Cerebellar nuclear complex (tissue), 1 donor: Measurements from ENCODE around the gene ZNF519.
"Not testable (repeated sequence)": the region's sequence is repeated elsewhere in the genome, so short reads cannot be mapped to it uniquely, and the experiment has no call there.

Experiments
- DNase-seq, 2 experiments: peaks; one replicate each; lab custom pipeline; 2025; lab: John Stamatoyannopoulos, UW

Gene ZNF519

DNA sequence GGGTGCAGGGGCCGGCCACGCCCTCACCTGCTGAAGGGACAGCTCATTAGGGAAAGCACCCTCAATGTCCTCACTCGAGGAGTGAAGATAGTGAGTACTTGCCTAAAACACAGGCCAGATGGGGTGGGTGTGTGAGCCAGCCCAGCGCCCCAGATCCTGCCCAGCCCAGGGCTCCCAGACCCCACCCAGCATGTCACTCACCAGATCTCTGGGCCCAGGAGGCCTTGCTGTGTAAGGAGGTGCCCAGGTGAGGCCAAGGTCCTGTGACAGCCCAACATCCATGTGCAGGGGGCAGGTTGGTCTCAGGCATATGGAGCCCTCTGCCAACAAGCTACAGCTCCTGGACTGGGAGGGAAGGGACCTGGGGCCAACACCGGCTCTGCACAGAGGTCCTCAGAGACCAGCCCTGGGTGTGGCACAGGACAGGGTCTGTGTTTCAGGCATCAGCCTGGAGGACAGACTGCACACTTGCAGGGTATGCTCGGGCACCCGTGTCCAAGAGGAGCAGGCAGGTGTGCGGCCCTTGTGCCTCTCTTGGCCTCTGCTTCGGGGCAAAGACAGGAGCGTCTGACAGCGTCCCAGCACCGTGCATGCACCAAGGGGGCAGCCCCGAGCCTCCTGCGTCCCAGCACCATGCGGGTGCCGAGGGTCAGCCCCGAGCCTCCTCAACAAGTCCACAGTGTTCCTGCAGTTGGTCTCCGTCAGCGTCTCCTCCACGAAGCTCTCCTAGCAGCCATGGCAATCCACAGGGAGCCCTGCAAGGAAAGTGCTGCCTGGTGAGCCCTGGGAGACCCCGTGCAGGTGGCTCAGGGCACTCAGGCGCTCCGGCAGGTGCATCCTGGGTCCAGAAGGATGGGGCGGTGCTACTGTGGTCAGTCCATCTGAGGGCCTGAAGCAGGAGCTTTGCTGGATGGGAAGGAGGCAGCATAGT is 16.0 kb upstream of the ZNF519 start:
- DNase-seq, result not testable (repeated sequence)

DNA sequence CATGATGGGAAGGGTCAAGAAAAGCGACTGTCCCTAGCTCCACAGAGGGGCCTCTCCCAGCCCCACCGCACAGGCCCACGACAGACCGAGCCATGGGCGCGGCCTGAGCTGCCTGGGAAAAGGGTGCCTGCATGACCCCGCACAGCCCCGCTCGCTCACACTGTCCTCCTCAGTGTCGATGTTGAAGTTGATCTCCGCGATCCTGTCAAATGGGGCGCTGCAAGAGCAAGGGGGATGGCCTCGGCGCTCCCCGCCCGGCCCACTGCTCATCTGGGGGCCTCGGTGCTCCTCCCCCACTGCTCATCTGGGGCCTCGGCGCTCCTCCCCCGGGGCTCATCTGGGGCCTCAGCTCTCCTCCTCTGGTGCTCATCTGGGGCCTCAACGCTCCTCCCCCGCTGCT is 14.5 kb upstream of the ZNF519 start:
- DNase-seq, result not testable (repeated sequence)

DNA sequence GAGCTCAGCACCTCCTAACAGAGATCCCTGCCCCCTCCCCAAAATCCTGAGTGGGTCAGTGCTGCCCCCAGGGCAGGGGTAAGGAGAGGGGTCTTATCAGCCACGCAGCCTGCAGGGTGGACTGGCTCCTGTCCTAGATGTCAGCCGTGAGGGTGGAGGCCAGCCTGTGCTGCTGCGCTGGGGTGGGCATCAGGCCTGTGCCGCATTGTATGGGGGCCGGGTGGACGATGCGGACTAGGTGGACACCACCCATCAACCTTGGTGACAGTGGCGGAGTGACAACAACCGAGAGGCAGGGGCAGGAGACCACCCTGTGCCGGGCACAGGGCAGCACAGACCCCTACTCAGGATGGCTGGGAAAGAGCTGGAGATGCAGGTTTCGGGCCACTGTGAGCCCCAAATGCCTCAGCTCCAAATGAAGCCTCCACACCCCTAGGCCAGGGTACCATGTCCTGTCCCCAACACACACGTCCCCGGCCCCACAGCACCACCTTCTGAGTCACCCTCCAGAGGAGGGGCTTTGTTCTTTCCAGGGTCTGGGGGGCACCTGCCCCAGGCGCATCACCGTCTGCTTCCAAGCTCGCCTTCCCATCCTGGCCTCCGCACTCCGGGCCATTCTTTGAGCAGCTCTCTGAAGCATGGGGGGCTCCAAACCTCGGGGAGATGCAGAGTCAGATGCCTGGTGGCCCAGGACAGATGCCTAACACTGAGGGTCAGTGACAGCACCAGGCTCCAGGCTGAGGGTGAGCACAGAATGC is 13.5 kb upstream of the ZNF519 start:
- DNase-seq, result not testable (repeated sequence)

DNA sequence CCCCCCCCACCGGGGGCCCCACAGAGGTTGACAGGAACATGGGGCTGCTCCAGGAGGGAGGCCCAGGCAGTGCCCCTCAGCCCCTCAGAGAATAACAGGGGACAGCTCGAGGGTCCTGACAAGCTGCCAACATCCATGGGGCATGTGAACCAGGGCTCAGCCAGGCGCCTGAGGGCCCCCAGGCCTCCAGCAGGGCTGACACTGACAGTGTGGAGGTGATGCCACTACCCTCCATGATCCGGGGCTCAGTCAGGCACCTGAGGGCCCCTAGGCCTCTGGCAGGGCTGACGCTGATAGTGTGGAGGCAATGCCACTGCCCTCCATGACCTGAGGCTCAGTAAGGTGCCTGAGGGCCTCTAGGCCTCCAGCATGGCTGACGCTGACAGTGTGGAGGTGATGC is 12.8 kb upstream of the ZNF519 start:
- not testable (repeated sequence) for DNase-seq

DNA sequence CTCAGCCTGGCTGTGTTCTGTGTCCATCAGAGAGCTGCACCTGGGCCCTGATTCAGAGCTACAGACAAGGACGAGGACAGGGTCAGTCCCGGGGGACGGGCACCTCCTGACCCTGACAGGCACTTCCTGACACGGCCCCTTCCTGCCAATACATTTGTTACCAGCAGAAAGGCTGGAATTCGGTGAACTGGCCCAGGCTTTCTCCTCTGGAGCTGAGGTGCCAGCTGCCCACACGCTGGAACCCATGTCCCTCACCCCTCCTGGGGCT is 12.3 kb upstream of the ZNF519 start:
- no peak for DNase-seq

DNA sequence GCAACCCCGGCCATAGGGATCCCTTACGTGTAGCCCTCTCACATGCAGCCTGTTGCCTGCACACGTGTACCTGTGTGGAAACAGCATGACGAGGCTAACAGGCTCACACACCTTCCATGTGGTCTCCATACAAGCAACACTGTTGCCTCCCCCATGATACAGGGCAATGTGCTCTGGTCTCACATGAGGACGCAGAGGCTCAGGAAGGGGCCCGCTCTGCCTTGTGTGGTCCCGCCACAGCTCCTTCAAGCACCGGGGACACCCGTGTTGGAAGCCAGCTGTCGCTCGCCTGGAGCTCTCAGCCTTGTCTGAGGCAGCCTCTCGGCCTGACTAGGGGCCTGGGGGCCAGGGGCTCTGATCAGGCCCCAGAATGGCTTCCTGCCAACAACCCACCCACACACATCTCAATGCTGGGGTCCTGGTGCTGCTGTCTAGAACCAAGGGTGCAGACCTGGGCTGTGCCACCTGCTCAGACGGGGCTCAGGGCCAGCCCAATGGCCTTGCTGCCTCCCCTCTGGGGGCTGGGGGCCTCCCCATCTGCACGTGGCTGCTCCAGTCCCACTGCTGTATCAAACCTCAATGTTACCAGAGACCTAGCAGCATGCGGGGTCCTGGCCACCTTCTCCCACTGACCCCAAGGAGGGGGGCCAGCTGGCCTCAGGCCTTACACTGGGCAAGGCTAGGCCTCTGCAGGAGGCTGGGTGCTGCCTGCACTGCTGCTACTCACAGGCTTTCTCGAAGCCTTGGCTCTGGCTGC is 11.8 kb upstream of the ZNF519 start:
- not testable (repeated sequence) for DNase-seq

DNA sequence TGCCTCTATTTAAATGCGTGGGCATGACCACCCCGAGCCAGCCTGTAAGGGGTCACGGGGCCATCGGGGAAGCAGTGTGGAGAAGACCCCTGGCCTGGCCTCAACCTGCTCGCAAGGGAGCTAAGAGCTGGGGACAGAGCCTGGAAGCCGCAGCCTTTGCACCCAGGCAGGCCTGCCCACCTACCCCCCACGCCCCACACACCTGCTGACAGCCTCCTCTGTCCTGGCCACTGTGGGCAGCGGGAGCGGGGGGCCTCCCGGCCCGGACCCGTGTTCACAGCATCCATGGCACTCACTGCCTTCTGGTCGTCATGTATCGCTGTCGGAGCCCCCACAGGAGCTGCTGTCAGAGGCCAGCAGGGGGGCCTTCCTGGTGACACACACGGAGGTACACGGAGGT is 11.2 kb upstream of the ZNF519 start:
- DNase-seq, result not testable (repeated sequence)

DNA sequence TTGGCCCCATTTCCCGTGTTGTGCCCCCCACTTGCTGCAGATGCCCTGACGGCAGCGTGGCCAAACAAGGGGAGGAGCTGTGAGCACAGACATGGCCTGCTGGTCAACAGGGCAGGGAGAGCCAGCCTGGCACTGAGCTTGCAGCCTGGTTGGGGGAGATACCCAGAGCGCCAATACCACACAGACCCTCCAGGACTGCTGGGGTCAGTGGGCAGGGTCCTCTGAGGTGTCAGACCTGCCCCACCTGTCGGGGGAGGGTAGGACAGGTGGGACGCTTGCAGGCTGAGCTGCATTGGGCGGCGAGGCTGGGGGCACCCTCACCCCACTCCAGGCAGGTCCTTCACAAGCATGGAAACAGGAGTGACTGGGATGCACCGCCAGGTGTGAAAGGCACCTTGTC is 9.9 kb upstream of the ZNF519 start:
- DNase-seq, result not testable (repeated sequence)

DNA sequence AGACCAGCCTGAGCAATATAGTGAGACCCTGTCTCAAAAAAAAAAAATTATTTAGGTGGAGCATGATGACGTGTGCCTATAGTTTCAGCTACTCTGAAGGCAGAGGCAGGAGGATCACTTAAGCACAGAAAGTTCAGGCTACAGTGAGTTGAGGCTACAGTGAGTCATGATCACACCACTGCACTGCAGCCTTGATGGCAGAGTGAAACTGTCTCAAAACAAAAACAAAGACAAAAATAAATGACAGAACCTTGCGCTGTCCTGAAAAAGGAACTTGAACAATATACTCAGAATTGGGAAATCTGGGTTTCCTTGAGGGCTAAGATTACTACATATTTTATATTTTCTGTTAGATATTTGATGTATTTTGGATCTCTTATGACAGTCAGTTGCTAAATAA is 7.3 kb upstream of the ZNF519 start:
- DNase-seq, result not testable (repeated sequence)

DNA sequence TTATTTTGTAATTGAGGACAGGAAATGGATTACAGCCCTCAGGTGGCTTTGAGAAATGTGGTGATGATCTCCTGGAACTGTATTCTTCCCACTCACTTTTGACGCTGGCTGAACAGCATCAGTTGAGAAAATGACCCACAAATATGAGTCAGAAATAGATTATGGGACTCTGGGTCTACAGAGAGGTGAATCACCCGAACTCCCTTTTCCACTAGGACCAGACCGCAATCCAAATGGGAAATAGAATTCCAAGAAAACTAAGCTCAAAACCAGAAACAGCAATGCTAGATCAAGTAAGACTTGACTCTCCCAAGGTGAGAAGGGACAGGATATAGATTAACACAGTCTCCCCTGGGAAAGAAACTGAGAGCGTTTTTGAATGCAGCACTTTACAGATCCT is 5.7 kb upstream of the ZNF519 start:
- DNase-seq, result not testable (repeated sequence)

DNA sequence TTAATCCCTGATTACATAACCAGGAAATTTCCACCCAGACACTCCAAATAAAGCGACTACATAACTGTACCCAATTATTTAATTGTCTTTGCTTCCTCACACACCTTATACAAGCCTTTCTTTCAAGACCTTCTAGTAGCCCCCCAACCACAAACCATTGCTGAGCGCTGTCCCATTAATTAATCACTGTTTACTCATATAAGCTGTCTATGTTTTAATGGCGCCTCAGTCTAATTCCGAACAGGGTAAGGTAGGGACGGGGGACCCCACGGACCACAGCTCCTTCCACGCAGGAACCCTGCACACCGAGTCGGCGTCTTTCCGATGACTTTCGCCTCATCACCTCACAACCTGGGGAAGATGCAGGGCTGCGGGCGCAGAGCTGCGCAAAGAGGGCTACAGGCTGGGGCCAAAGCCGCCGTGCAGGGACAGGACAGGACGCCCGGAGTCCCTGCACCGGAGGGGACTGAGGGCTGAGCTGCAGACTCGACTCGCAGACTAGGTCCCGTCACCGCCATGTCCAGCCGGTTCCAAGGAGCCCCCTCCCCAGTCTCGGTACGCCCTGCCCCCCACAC is 452 bp downstream of the ZNF519 start:
- not testable (repeated sequence) for DNase-seq

DNA sequence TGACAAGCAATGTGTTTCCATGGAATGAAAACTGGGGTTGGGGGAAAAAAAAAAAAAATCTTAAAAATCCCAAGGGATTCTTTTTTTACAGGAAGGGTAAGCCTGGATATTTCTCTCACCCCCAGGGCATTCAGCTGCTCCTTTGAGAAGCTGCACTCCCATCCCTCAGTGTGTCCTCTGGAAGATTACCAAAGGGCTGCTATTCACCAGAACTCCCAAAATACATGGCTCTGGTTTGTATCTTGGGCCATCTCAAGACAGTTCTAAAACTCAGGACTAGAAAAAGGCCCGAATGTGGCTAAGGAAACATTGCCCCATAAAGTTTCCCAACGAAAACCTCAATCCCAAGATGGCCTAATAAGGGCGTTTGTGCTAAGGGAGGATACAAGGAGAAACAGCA is 1.4 kb downstream of the ZNF519 start:
- DNase-seq, result not testable (repeated sequence)

DNA sequence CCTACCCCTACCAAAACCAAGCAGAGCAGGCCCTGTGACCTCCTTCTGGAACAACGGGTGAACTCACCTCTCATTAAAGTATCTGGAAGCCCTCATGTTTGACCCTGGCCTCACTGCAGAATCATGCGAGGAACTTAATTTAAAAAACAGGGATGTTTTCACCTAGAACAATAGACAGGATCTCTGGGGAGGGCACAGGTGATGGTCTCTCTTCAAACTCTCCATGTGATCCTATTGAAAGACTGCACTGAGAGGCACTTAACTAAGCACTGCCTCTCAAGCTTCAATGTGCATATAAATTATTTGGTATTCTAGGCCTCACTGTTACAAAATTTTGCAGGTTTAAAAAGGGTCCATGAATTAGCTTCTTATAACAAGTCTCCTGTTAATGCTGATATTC is 7.5 kb downstream of the ZNF519 start:
- DNase-seq, result no peak

DNA sequence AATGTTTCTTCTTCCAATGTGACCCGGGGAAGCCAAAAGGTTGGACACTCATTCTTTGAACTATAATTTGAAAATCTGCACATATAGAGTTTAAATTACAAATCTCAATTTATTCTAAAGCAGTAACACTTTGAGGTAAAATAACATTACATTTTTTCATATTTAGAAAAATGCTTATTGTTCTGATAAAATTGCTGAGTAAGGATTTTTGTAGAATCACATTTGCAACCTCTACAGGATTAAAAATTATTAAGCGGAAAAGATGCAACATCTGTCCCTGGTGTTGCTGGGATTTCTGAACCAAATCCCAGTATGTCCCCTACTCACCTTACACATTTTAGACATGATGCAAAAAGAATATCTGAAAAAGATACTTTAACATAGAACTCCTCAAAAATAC is 10.1 kb downstream of the ZNF519 start:
- no peak for DNase-seq

DNA sequence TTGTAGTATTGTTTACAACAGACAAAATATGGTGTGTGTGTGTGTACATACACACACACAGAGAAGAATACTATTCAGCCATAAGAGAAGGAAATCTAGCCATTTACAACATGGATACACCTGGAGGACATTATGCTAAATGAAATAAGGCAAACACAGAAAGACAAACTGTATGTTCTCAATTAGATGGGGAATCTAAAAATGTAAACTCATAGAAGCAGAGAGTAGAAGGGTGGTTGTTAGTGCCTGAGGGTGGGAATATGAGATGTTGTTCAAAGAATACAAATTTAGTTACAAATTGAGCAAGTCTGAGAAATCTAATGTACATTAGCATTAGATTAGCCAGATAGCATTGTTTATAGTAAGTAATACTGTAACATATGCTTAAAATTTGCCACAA is 11.3 kb downstream of the ZNF519 start:
- no peak for DNase-seq

DNA sequence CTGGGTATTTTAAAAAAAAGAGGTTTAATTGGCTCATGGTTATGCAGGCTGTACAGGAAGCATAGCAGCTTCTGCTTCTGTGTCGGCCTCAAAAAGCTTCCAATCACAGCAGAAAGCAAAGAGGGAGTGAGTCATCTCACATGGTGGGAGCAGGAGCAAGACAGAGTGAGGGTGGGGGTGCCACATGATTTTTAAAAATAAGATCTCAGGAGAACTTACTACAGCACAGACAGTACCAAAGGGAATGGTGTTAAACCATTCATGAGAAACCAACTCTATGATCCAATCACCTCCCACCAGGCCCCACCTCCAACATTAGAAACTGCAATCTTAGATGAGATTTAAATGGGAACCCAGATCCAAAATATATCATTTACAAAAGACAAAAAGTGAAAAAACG is 14.6 kb downstream of the ZNF519 start:
- DNase-seq, result no peak

DNA sequence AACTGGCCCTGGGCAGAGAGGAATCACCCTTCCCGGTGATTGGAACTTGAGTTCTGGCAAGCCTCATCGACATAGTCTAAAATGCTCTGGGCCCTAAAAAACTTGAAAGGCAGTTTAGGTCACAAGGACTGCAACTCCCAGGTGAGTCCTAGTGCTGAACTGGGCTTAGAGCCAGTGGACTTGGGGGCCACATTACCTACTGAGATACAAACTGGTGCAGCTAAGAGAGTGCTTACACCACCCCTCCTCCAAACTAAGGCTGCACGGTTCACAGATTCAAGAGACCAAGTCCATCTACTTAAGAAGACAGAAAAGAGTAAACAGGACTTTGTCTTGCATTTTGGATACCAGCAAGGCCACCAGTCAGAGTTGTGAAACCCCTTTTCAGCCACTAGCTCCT is 25.3 kb downstream of the ZNF519 start:
- DNase-seq, result no peak

DNA sequence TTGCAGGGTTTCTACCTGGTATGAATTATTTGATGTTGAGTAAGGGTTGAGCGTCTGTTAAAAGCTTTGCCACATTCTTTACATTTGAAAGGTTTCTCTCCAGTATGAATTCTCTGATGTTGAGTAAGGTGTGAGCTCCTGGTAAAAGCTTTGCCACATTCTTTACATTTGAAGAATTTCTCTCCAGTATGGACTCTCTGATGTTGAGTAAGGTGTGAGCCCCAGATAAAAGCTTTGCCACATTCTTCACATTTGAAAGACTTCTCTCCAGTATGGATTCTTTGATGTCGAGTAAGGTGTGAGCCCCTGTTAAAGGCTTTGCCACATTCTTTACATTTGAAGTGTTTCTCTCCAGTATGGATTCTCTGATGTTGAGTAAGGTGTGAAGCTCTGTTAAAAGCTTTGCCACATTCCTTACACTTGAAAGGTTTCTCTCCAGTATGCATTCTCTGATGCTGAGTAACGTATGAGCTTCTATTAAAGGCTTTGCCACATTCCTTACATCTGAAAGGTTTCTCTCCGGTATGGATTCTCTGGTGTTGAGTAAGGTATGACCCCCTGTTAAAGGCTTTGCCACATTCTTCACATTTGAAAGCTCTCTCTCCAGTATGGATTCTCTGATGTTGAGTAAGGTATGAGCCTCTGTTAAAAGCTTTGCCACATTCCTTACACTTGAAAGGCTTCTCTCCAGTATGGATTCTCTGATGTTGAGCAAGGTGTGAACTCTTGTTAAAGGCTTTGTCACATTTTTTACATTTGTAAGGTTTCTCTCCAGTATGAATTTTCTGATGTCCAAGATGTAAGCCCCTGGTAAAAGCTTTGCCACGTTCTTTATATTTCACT is 27.1 kb downstream of the ZNF519 start:
- DNase-seq, result no peak

DNA sequence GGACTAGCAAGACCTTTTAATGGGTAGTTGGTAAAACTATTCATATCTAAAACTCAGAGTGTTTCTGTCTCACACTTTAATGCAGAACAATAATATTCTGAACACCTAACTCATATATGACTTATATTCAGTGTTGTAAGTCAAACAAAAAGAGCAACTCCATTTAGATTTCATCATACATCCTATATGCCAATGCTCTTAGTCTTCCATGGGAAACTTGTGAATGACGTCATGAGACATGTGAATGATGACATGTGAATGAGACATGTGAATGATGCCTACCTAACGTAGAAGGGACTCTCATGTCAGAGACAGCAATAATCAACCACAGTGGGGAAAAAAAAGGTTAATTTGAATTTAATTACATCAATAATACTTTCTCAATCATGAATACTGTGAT is 28.0 kb downstream of the ZNF519 start:
- no peak for DNase-seq

DNA sequence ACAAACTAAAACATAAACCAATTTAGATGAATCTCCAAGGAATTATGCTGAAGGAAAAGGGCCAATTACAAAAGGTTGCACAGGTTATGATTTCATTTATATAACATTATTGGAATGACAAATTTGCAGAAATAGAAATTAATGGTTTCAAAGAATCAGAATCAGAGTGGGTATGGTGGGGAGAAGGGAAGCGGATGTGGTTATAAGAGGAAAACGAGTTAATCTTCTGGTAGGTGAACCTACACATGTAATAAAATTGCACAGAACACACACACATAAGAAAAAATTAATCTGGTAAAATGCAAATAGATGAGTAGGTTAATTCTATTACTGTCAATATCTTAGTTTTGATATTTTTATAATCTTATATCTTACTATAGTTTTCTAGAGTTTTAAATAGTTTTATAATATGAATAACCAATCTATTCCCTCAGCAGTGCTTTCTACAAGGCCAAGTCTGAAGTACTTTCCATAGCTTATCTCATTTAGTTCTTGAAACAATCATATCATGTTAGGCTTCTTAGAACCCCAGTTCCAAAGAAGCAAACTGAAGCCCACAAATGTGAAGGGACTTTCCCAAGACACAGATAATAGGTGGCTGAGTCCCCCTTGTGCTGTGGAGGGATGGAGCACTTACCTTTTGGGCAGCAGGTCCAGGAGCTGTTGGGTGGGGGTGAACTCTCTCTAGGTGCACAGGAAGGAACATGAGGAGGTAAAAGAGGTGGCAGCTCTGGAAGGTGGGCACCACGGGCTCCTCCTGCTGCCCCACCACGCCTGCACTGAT is 31.5 kb downstream of the ZNF519 start:
- DNase-seq, result no peak

DNA sequence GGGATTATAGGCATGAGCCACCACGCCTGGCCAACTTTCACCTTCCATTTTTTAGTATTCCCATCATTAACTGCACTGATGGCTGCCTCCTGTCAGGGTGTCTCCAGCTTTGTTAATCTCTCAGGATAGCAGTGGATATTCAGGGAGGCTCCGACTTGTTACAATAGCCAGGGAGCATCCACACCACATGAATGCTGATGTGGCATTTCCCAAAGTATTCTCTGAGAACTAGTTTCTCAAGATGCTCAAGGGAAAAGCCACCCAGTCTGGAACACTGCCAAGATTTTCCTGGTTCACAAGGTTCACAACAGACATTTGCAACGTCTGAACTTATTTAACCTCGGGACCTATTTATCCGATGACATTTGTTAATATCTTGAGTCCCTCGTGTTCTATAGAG is 33.8 kb downstream of the ZNF519 start:
- no peak for DNase-seq
